Adrenal gland (tissue), 5 donors: ENCODE results near the gene EIF4G3.
"Not testable (repeated sequence)": the region's sequence is repeated elsewhere in the genome, so short reads cannot be mapped to it uniquely, and the experiment has no call there.

Source experiments
- CTCF ChIP-seq, 6 experiments: fragments of 450-650 bp in 4 of 6; fragments of 200-600 bp in 2 of 6; sonication (generic) in 1 of 6; IDR thresholded peaks; 1 replicate in 5 of 6; 2 replicates in 1 of 6; pipeline versions ENCODE4 v1.5.1 to v1.8.0; 2016 to 2021; ENCODE audit warnings: antibody characterized with exemption in 6 of 6, mild to moderate bottlenecking in 2 of 6, moderate library complexity in 1 of 6
- POLR2A ChIP-seq, 2 donors: fragments of 450-650 bp; IDR thresholded peaks; one replicate each; pipeline ENCODE4 v1.6.1; 2017; ENCODE audit warnings: antibody characterized with exemption in 2 of 2, mild to moderate bottlenecking in 2 of 2, moderate library complexity in 1 of 2
- donor health status: DM: no; HTN: no; CAD: no.

GRCh38 chr1:20907526-20907925 is 269.2 kb downstream of the EIF4G3 start:
- TF ChIP-seq CTCF, POLR2A (IDR thresholded peaks at IDR 0.05): not testable (repeated sequence)
